ENCODE measurements around the gene PHACTR3.

PHACTR3 gene

DNA sequence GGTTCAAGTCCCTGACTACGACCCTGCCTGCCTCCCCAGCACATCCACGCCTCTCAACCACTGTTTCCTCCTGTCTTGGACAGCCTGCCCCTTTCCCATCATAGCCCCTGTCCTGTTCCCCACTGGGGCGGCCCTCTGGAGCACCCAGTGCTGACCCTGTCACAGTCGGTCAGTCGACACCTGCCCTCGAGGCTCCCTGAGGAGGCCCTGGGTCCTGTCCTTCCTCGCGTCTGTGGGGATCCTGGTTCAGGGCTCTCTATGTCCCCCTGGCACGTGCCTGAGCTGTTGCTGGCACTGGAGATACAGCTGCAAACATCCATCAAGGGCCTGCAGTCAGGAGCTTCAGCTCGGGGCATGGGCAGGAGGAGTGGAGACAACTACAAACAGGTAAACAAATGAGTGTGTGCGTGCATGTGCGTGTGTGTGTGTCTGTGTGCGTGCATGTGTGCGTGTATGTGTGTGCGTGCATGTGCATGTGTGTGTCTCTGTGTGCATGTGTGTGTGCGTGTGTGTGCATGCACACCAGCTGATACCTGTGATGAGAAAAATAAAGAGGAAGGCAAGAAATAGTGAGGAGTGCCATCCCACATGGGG, 132.8 kb downstream of the PHACTR3 start:
- no peak for FAIRE-seq

- FAIRE-seq = no peak
Measured at GRCh38 chr20:59737816-59738215, 133.5 kb downstream of the PHACTR3 start.

GRCh38 chr20:59738851-59739250, 134.5 kb downstream of the PHACTR3 start:
- no peak for FAIRE-seq

DNA sequence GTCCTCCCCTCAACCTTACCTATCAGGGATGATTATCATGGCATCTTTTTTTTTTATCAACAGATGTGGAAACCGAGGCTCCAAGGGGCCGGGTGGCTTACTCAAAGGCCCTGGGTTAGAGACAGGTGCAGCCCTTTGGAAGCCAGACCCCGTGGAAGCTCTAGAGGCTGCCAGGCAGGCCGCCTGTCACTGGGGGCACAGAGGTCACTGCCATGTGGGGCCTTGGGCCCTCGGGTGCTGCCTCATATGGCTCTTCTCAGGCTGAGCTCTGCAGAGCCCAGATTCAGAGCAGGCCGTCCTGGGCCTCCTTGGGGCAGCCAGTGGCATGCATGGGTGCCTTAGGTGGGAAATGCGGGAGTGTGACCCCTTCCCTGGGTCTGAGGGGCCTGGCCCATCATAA, 136.3 kb downstream of the PHACTR3 start:
- no peak for FAIRE-seq

DNA sequence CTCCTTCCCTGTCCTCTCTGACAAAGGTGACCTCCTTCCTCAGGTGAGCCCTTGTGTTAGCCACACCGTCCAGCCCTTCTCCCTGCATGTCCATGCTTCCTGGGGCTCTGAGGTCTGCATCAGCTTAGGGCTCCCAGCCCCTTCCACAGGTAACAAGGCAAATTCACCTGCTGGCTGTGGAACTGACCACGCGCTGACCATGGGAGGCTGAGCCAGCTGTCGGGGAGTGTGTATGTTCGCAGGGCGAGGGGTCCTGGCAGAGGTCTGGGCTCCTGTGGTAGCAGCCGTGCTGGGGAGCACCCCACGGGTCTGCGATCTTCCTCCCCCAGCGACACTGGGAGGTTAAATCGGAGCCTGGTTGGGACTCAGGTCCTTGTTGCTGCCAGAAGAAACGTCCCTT, 136.7 kb downstream of the PHACTR3 start:
- FAIRE-seq = no peak

DNA sequence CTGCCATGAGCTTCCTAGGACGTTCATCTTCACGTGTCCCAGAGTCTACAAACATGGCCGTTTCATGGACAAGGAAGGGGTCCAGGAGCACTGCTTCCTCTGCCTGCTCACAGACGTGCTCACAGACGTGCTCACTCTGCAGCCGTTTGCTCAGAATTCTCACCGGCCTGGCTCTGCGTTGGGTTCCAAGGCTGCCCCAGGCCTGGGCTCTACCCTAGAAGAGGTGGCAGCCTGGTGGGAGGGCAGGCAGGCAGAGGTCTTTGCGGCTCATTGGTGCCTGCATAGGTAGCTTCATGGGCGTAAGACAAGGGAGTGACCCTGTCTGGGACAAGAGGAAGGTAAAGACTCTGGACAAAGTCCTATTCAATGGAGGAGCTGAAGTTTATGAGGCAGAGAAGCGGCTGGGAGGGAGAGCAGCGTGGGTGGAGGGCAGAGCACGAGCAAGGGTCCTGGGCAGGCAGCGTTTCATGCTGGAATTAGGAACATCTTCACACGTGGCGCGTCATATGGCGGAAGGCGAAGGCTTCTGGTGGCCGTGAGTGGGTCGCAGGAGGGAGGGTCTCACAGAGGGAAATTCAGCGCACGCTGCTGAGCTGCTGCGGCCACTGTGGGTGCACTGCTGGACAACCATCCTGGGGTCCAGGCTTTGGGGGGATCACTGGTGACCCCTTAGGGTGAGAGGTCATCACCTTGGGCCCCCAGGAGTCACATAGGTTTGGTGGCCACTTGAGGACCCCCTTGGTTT, 138.2 kb downstream of the PHACTR3 start:
- no peak for FAIRE-seq

DNA sequence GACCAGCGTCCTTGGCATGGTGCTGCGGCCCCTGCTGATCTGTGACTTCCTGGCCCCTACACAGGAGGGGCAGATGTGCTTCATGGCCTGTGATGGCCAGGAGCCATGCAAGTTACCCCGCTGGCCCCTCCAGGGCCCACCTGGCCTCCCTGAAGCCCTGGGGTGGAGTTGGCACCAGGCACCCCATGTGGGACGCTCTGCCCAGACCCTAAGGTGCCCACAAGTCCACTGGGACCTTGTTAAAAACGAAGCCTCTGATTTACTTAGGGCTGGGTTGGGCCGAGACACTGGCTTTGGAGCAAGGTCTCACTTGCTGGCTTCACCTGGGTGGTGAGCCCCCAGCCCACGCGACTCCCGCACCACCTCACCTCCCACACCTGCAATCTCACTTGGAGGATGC, 139.0 kb downstream of the PHACTR3 start:
- no peak for FAIRE-seq

DNA sequence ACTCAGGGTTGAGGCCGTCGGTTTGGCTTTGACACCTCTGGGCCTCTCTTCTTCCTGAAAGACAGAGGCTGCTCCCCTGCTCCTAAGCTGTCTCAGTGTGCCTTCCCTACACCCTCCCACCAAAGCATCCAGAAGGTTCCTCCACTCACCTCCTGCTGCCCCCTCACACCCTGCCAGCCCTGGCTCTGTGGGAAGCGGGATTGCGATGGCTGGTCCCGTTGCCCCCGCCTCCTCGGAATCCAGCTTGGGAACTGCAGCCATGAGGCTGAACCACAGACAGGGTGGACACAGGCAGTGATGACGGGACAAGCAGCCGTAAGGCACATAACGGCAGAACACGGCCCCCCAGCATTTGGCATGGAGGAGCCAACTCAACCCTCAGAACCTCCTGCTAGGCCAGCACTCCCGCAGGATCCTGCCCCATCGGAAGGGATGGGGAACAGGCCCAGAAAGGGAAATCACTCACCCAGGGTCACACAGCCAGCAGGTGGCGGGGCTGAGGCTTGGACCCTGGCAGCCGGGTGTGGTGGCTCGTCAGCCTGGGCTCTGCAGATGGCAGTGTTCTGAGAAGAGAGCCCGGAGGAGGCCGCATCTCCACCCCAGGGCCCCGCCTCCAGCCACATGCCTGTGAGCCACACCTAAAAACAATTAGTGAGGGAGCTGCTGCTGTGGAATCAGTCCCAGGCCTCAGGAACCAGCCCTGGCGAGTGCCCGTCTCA, 139.6 kb downstream of the PHACTR3 start:
- no peak for FAIRE-seq

DNA sequence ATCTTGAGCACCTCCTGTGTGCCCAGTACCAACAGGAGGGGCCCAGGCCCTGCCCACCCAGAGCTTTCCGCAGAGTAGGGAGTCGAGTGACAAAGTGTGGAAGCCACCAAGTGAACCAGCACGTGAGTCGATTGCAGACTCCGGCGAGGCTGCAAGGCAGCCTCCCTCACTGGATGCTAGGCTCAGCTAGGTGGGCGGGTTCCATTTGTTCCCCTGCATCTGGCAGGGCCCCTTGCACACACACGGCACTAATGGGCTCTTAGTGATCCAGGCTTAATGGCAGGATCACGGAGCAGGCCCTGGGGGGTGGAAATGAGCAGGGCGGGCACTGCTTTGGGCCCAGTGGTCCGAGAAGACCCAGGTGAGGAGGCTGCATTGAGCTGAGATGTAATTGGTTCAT, 140.4 kb downstream of the PHACTR3 start:
- FAIRE-seq = no peak

- no peak for FAIRE-seq
Measured at GRCh38 chr20:59745201-59745600, 140.9 kb downstream of the PHACTR3 start.

- FAIRE-seq = no peak
Measured at GRCh38 chr20:59745716-59746115, 141.4 kb downstream of the PHACTR3 start.

DNA sequence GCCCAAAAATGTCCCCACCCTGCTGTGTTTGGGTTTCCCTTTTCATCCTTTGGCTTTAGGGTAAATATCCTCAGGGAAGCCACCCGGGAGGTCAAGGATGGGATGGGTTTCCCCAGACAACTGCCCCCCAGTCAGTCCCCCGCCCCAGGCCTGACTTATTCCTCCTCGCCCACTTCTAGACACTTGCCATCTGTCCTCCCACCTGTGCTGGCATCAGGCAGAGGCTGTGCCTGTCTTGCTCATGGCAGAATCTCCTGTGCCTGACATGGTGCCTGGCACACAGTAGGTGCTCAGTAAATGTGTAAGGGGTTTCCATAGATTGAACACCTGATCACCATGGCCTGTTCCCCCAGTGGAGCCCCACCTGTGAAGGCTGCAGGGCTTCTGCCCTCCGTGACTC, 141.8 kb downstream of the PHACTR3 start:
- FAIRE-seq = no peak

GRCh38 chr20:59747671-59748515, 143.6 kb downstream of the PHACTR3 start:
- no peak for FAIRE-seq

DNA sequence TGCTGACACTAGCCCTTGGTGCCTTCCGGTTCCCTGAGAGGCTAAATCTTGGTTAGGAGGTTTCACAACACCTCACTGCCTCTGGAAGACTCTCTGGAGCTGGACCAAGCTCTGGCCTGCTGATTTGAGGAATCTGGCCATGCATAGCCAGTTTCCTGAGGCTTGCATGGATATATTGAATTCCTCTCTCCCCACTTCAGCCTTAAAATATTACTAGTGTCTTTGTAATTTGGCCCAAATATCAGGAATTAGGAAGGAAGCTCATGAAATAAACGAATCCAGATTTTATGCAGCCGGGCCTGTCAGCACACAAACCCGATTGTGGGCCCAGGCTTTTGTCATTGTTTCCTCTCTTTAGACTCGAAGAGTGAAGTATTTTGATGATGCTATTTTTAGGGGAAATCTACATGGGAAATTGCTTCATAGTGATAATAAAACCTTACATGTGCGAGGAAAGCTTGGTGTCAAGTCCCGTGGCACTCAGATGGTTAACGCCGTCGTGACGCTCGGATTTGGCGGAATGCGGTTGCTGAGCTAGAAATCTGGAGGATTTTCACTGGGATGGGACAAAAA, 144.4 kb downstream of the PHACTR3 start:
- FAIRE-seq = no peak

- FAIRE-seq = no peak
Measured at GRCh38 chr20:59749301-59749700, 145.0 kb downstream of the PHACTR3 start.

DNA sequence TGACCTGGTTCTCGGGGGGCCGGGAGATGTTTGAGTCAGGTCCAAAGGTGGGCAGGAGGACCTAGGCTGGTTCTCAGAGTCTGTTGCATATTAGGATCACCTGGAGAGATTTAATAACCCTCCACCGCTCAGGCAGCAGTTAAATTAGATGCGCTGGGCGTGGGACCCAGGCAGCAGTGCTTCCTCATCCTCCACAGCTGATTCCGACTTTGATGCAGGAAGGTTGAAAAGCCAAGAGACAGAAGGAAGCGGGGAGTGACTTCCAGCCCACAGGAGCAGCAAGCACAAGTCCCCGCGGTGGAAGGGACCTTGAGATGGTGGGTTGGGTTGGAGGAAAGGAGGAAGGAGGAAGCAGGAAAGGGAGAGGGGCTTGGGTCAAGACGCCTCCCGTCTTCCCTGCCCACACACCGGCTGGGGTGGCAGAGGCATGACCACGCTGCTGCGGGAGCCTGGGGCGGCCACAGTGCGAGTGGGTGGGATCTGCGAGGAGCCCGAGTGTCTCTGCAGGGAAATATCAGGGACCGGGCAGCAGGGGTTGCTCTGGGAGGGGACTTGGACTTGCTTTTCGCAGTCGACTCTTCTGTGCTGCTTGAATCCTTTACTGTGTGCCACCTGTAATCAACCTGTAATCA, 146.0 kb downstream of the PHACTR3 start:
- no peak for FAIRE-seq

DNA sequence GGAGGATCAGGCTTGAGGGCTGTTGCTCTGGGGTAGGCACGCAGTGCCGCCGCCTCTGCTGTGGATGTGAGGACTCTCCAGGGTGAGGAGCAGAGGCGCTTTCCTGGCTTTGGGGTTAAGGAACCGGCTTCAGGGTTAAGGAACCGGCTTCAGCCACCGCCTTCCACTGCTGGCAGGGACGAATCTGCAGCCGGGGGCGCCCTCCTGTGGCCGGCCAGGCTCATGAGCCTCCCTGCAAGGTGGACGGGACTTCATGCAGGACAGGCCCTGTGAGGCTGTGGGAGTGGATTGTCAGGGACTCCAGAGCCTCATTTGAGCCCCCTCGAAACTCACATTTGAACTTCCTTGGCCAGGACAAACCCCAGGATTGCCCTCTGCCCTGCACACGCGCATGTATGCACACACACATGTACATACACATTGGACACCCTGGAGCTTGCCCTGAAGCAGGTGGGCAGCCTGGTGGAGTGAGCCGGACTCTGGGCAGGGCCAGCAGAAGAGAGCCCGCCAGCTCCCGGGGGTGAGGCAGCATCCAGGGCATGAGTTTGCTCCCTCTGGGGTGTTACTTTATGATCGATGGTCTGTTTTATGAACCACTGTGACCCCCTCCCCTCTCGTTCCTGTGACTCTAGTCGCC, 146.9 kb downstream of the PHACTR3 start:
- no peak for FAIRE-seq

DNA sequence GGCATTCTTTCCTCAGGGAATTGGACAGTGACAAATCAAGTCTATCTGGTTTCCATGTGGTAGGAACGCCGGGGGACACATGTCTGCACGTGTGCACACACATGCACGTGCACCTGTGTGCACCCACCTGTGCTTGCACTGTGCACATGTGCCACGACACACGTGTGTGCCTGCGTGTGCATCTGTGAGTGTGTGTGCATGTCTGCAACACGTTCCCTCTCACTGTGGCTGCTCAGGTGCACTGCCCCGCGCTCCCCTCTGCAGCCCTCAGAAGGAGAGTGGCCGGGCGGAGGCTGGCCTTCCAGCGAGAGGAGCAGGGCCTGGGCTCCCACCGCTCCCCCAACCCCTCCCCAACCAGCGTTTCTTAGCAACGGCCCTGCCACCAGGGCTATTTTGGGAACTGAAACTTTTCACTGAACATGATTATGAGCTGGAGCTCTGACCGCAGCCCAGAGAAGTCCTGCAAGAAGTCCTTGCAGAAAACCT, 147.8 kb downstream of the PHACTR3 start:
- no peak for FAIRE-seq

DNA sequence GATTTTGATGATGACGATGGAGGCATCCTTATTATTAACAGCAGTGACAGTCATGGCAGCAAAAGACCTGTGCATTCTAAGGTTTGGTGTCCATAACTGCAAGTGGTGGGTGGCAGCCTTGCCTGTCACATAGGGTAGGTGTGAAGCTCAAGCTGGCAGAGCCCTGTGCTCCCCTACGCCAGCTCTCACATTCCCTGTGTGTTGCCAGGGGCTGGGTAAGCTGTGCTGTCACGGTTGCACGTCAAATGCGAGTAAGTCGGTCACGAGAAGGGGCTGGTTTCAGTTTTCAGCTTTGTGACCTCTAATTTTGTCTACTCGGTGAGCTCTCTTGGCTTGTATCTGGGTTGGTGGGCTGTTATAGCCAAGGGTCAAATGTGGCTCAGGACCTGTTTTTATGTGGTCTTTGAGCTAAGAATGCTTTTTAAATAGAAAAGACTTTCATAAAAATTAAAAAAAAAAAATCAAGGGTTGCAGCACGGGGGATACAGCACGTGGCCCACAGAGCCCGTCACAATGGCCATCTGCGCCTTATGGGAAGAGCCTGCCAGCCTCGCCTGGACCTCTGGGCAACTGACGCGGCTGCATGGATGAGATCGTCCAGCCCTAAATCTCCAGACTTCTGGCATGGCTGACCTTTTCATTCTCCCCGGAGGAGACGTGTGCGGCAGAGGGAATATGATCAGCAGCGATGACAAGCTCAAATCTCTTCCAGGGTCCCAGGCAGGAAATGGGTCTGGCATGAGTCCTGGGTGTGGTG, 148.5 kb downstream of the PHACTR3 start:
- FAIRE-seq = no peak

GRCh38 chr20:59753836-59754235, 149.5 kb downstream of the PHACTR3 start:
- no peak for FAIRE-seq

DNA sequence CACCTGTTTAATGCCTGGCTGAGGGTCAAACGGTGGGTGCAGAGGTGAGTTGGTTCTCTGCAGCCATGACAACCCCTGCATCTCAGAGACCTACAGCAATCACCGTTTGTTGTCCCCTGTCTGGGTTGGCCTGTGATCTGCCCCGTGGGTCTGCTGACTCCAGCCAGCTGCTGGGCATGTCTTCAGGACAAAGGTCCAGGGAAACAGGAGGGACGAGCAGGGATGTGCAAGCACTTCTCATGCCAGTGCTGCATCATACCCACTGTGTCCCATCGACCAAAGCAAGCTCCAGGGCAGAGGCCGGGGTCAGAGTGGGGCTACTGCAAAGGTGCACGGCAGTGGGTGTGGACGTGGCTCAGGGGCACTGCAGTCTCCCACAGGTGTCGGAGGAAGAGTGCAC, 150.2 kb downstream of the PHACTR3 start:
- no peak for FAIRE-seq

Measured in islet of Langerhans (tissue), 1 donor.